ENCODE data around the gene HBA1. TPM values are rescaled to one million over a fixed set of nuclear protein-coding genes. Genes with fewer than 3 reads are reported as not detected.

Gene HBA1
- total RNA-seq, 1 experiment from 2014 or later = 2.9 TPM

DNA sequence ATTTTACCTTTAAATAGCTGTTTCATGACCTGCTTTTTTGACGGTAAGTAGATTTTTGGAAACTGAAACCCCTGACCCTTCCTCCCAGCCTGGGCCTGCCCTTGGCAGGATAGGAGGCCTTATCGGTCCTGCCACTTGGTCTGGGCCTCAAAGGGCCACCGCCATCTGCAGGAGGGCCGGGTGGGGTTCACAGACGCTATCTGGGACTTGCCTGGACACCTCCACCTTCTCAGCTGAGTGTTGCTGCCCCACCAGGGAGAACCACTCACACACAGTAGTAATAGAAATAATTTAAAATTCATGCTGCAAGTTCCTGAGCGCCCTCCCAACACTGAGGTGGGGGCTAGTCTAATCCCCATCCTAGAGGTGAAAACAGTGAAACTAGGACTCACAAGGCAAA lies 33.4 kb upstream of the HBA1 start:
- no peak overlapping the region for H3K4me3 Mint-ChIP-seq (ENCODE audit: unreplicated experiment)
- no peaks in the 10 kb centered on the region for H3K4me1 Mint-ChIP-seq (ENCODE audit: insufficient read depth, unreplicated experiment)
- POLR2A ChIA-PET = interaction anchor here (0.8 kb wide), 1 partner anchor 85 kb away, joined by 5 read pairs; no protein-coding TSS in a partner anchor
- BruUV-seq (replicated peaks) = no TSS peak
- no peak for DNase-seq (ENCODE audit: unreplicated experiment)
- no peak overlapping the region for H3K27ac Mint-ChIP-seq (ENCODE audit: low read depth, unreplicated experiment)
- H3K9me3 Mint-ChIP-seq (ENCODE audit: unreplicated experiment) = no peaks in the 10 kb centered on the region
- H3K36me3 Mint-ChIP-seq (ENCODE audit: insufficient read depth, unreplicated experiment) = no peaks in the 10 kb centered on the region
- intact Hi-C loops (cut with micrococcal nuclease) = no loop called here
- H3K27me3 Mint-ChIP-seq (ENCODE audit: insufficient read depth, unreplicated experiment) = no peaks in the 10 kb centered on the region
- TF ChIP-seq CTCF (IDR thresholded peaks at IDR 0.05; ENCODE audit: unreplicated experiment) = no peak
- CTCF ChIA-PET = interaction anchor here (0.7 to 1.5 kb wide), 3 partner anchors 8 to 36 kb away, joined by 3 to 8 read pairs (median 4); no protein-coding TSS in a partner anchor

DNA sequence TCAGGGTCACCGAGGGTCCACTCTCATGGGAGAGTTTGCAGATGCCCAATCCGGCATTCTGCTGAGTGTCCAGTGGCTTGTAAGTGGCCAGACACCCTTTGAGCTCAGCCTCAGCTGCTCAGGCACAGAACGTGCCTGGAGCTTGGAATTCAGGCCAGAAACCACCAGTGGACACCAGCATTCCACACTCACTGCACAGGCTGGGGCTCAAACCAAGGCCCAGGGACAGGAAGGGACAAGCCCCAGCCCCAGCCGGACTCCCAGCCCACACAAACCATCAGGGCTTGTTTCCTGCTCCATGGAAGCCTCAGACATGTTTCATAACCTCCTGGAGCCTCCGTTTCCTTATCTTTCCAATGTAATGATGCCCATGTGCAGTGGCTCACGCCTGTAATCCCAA lies 33.0 kb upstream of the HBA1 start:
- Mint-ChIP-seq H3K27ac (ENCODE audit: low read depth, unreplicated experiment) (no peak overlapping the region), H3K36me3 (ENCODE audit: insufficient read depth, unreplicated experiment) (no peaks in the 10 kb centered on the region), H3K9me3 (ENCODE audit: unreplicated experiment) (no peaks in the 10 kb centered on the region), H3K4me3 (ENCODE audit: unreplicated experiment) (no peak overlapping the region), H3K27me3 (ENCODE audit: insufficient read depth, unreplicated experiment) (no peaks in the 10 kb centered on the region), H3K4me1 (ENCODE audit: insufficient read depth, unreplicated experiment) (no peaks in the 10 kb centered on the region)
- no TSS peak for BruUV-seq (replicated peaks)
- intact Hi-C loops (cut with micrococcal nuclease) = no loop called here
- TF ChIP-seq CTCF (IDR thresholded peaks at IDR 0.05; ENCODE audit: unreplicated experiment) = no peak
- DNase-seq (ENCODE audit: unreplicated experiment) = no peak
- CTCF ChIA-PET = interaction anchor here (0.6 to 1.5 kb wide), 3 partner anchors 25 to 46 kb away, joined by 3 to 8 read pairs (median 4); no protein-coding TSS in a partner anchor
- POLR2A ChIA-PET = no interaction called here

GRCh38 chr16:144797-145252 lies 31.7 kb upstream of the HBA1 start:
- DNase-seq (ENCODE audit: unreplicated experiment) = no peak
- Mint-ChIP-seq H3K27me3 (ENCODE audit: insufficient read depth, unreplicated experiment) (no peaks in the 10 kb centered on the region), H3K36me3 (ENCODE audit: insufficient read depth, unreplicated experiment) (no peaks in the 10 kb centered on the region), H3K4me3 (ENCODE audit: unreplicated experiment) (no peak overlapping the region), H3K4me1 (ENCODE audit: insufficient read depth, unreplicated experiment) (peaks cover 6% of the 10 kb centered on the region), H3K27ac (ENCODE audit: low read depth, unreplicated experiment) (no peak overlapping the region), H3K9me3 (ENCODE audit: unreplicated experiment) (no peaks in the 10 kb centered on the region)
- BruUV-seq (replicated peaks) = no TSS peak
- ChIA-PET POLR2A (no interaction called here), CTCF (interaction anchor here (0.7 kb wide), 1 partner anchor 37 kb away, joined by 4 read pairs; no protein-coding TSS in a partner anchor)
- no peak for TF ChIP-seq CTCF (IDR thresholded peaks at IDR 0.05; ENCODE audit: unreplicated experiment)
- intact Hi-C loops (cut with micrococcal nuclease) = no loop called here

DNA sequence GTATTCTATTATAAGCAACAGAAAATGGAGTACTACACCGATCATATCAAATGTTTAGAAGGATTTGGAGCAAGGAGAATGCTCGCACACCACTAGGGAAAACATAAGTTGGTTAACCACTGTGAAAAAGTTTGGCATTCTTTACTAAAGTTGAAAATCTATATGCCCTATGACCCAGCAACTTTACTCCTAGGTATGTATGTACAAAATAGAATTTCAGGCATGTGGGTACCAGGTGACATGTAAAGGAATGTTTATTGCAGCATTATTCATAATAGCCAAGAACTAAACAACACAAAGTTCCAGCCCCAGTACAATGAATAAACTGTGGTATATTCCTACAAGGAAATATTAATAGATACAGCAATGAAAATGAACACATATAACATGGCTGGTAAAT lies 29.8 kb upstream of the HBA1 start:
- Mint-ChIP-seq H3K4me3 (ENCODE audit: unreplicated experiment) (no peak overlapping the region), H3K27me3 (ENCODE audit: insufficient read depth, unreplicated experiment) (no peaks in the 10 kb centered on the region), H3K4me1 (ENCODE audit: insufficient read depth, unreplicated experiment) (peaks cover 6% of the 10 kb centered on the region), H3K27ac (ENCODE audit: low read depth, unreplicated experiment) (no peak overlapping the region), H3K36me3 (ENCODE audit: insufficient read depth, unreplicated experiment) (no peaks in the 10 kb centered on the region), H3K9me3 (ENCODE audit: unreplicated experiment) (no peaks in the 10 kb centered on the region)
- intact Hi-C loops (cut with micrococcal nuclease) = no loop called here
- no peak for TF ChIP-seq CTCF (IDR thresholded peaks at IDR 0.05; ENCODE audit: unreplicated experiment)
- no TSS peak for BruUV-seq (replicated peaks)
- ChIA-PET CTCF (no interaction called here), POLR2A (no interaction called here)
- DNase-seq (ENCODE audit: unreplicated experiment) = no peak
